GM12891 (cell line): ENCODE measurements around the gene GHR.

Experiments used
- POLR2A ChIP-seq: IDR thresholded peaks from 2 replicates; pipeline ENCODE4 v1.6.1; 2011; ENCODE audit warnings: low read depth, low read length, control low read depth
- POLR2AphosphoS5 ChIP-seq: IDR thresholded peaks from 2 replicates; pipeline ENCODE4 v1.6.1; 2011; ENCODE audit warnings: low read depth, low read length, control low read depth
- SPI1 ChIP-seq: IDR thresholded peaks from 2 replicates; pipeline ENCODE4 v1.6.1; 2011; ENCODE audit warnings: low read depth, low read length, control low read depth

DNA sequence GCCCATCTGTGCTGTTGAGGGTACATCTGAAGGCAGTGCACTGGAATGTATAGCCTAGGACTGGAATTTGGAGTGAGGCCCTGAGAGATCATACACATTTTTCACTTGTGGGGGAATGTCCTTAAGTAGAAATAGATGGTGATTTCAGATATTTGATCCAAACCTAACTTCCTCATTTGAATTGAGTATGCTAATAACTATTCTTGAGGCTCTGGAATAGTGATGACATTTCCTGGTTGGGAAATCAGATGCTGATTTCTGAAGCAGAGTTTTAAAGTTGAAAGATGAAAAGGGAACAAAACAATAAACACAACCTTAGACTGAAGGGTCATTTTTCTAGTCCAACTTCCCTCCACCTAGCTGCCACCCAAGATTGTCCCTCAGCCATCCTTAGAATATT is 170.4 kb downstream of the GHR start:
- TF ChIP-seq POLR2A = no peak
- TF ChIP-seq POLR2AphosphoS5 = no peak
- TF ChIP-seq SPI1 = no peak
